GM18951 (cell line): ENCODE measurements around the gene ANXA9.

Experiments
- POLR2A ChIP-seq: IDR thresholded peaks from 4 replicates; pipeline ENCODE4 v1.6.1; 2011; ENCODE audit warnings: mild to moderate bottlenecking; ENCODE audit not compliant: insufficient read length, insufficient read depth; ENCODE audit errors: extremely low read depth
- in situ Hi-C: fragments of 300-500 bp; cut with MboI; formaldehyde crosslinking; loops from one replicate; pipeline ENCODE4 v1.12.0; 2022; ENCODE audit warnings: low sequenced_read_pairs, mixed read lengths, inconsistent platforms; ENCODE audit not compliant: unreplicated experiment

Gene ANXA9

GRCh38 chr1:150985179-150985825 lies 3.2 kb downstream of the ANXA9 start:
- in situ Hi-C loops, result no loop called here
- no peak for TF ChIP-seq POLR2A

DNA sequence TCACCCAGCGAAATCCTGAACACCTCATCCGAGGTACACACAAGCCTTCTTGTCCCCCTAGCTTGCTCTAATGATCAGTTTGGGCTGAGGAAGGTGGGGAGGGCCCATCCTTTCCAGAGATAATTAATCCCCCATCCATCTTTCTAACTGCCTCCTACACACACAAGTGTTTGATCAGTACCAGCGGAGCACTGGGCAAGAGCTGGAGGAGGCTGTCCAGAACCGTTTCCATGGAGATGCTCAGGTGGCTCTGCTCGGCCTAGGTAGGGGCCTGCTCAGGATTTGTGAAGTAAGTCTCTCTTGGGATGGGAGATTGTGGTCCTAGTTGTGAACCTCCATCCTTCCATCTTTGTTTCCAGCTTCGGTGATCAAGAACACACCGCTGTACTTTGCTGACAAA lies 5.8 kb downstream of the ANXA9 start:
- in situ Hi-C loops, result no loop called here
- TF ChIP-seq POLR2A, result no peak

GRCh38 chr1:150992626-150993025 lies 10.5 kb downstream of the ANXA9 start:
- TF ChIP-seq POLR2A, result no peak
- in situ Hi-C loops, result loop anchor here (10.0 kb wide), 1 partner anchor 738 kb away; the partner anchor contains the start of gene CA14

DNA sequence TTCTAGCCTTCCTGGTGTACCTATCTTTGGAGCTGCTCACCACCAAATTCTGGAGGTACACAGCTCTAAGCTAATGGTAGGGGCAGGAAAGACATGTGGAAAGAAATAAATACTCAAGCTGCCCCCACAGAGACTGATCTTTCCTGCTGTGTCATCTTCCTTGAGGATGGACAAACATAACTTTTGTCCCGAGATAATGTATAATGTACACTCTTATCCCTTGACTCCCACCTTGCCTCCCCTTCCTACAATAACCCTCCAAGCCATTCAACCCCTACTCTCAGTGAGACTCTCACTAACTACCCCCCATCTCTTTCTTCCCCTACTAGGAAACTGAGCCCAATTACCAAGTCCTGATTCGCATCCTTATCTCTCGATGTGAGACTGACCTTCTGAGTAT lies 12.2 kb downstream of the ANXA9 start:
- no peak for TF ChIP-seq POLR2A
- in situ Hi-C loops, result loop anchor here (10.0 kb wide), 1 partner anchor 739 kb away; the partner anchor contains the start of gene CA14

DNA sequence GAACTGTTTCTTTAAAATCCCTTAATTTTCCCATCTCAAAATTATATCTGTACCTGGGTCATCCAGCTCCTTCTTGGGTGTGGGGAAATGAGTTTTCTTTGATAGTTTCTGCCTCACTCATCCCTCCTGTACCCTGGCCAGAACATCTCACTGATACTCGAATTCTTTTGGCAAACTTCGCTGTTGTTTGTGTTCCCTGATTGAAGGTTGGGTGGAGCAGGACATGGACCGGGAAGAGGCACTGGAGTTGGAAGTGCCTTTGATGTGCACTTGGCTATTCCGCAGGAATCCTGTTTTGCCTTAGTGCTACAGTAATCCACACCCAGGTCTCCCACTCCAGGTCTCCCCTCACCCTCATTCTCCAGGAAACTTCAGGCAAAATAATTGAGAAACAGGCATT lies 13.4 kb downstream of the ANXA9 start:
- TF ChIP-seq POLR2A, result no peak
- in situ Hi-C loops, result loop anchor here (10.0 kb wide), 1 partner anchor 741 kb away; the partner anchor contains the start of gene CA14

- TF ChIP-seq POLR2A, result no peak
- in situ Hi-C loops, result loop anchor here (10.0 kb wide), 1 partner anchor 741 kb away; the partner anchor contains the start of gene CA14
These were observed 13.8 kb downstream of the ANXA9 start for GRCh38 chr1:150995896-150996295.

- no peak for TF ChIP-seq POLR2A
- in situ Hi-C loops, result loop anchor here (10.0 kb wide), 1 partner anchor 742 kb away; the partner anchor contains the start of gene CA14
These were observed 15.2 kb downstream of the ANXA9 start for GRCh38 chr1:150997126-150997872.

DNA sequence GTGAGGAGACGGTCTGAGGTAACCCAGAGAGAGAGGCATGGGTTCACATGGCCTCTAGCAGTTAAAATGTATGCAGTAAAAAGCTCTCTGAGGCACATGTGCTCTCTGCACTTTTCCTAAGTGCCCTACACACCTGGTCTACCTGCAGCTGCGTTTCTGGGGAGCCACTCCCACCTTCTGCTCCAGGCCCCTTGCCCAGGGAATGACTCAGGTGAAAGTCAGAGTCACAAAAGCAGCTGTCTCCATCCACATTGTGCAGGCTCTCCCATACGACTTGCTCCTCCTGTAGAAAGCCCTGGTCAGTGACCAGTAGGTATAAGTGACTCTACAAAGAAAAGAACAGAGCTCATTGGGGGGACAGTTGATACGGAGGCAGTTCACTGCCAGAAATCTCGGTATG lies 15.9 kb downstream of the ANXA9 start:
- in situ Hi-C loops, result loop anchor here (10.0 kb wide), 1 partner anchor 743 kb away; the partner anchor contains the start of gene CA14
- no peak for TF ChIP-seq POLR2A

- in situ Hi-C loops, result loop anchor here (10.0 kb wide), 1 partner anchor 744 kb away; the partner anchor contains the start of gene CA14
- TF ChIP-seq POLR2A, result no peak
These were observed 17.1 kb downstream of the ANXA9 start for GRCh38 chr1:150999051-150999674.

- in situ Hi-C loops, result loop anchor here (10.0 kb wide), 1 partner anchor 745 kb away; the partner anchor contains the start of gene CA14
These were observed 17.8 kb downstream of the ANXA9 start for GRCh38 chr1:150999926-151000325.

GRCh38 chr1:151000408-151000807 lies 18.3 kb downstream of the ANXA9 start:
- in situ Hi-C loops, result no loop called here
- TF ChIP-seq POLR2A, result no peak

More at GRCh38 chr1:150999926-151000325, 17.8 kb downstream of the ANXA9 start:
- TF ChIP-seq POLR2A, result no peak

GRCh38 chr1:151001602-151002001 lies 19.5 kb downstream of the ANXA9 start:
- TF ChIP-seq POLR2A, result no peak
- in situ Hi-C loops, result no loop called here

DNA sequence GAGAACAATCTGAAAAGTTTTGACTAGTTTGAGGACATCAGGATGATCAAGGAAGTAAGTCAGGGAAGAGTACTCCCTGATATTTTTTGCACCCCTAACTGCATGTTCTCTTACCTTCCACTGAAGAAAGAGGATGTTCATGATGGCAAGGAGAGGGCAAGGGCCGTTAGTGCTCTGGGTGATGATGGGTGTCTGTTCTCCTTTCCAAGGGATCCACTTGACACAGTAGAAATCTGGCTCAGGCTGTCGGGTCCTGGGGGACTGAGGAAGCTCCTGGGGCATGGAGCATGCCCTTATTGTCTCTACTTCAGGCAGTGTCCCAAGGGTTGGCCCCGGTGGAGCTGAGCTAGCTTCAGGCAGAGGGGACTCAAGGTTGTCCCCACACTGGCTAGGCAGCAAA lies 20.0 kb downstream of the ANXA9 start:
- no peak for TF ChIP-seq POLR2A
- in situ Hi-C loops, result no loop called here
